ENCODE results near the gene TEAD4. TPM values are rescaled to one million over a fixed set of nuclear protein-coding genes. Genes with fewer than 3 reads are reported as not detected.

The TEAD4 gene
- total RNA-seq, 1 experiment from 2014 or later, result 96.2 TPM

GRCh38 chr12:2959505-2960389 is 550 bp downstream of the TEAD4 start:
- H3K4me3 Mint-ChIP-seq (ENCODE audit: unreplicated experiment), result peak overlapping the region; percentile 87
- CTCF ChIA-PET, result interaction anchor here (1.0 to 1.4 kb wide), 3 partner anchors 75 to 114 kb away, joined by 3 to 4 read pairs (median 3); no protein-coding TSS in a partner anchor
- POLR2A ChIA-PET, result interaction anchor here (0.5 to 1.6 kb wide), 6 partner anchors 9 to 85 kb away, joined by 3 to 9 read pairs (median 4); partner anchors contain the start of gene TULP3
- H3K27me3 ChIP-seq (replicated peaks; ENCODE audit: control insufficient read depth, insufficient read depth, low read length), result no peaks in the 10 kb centered on the region
- no peaks in the 10 kb centered on the region for H3K36me3 ChIP-seq (ENCODE audit: control insufficient read depth, insufficient read depth, low read length)
- peak; percentile 79 to 81 for DNase-seq
- H3K27ac Mint-ChIP-seq (ENCODE audit: unreplicated experiment), result peak overlapping the region; percentile 89
- H3K36me3 Mint-ChIP-seq (ENCODE audit: insufficient read depth, unreplicated experiment), result peaks cover 63% of the 10 kb centered on the region
- H3K4me3 ChIP-seq (ENCODE audit: low read depth, low read length), result peak overlapping the region; percentile 94
- no peaks in the 10 kb centered on the region for H3K27me3 Mint-ChIP-seq (ENCODE audit: insufficient read depth, unreplicated experiment)
- peaks cover 36% of the 10 kb centered on the region for H3K4me1 ChIP-seq
- H3K9me3 Mint-ChIP-seq (ENCODE audit: unreplicated experiment), result no peaks in the 10 kb centered on the region
- peaks cover 46% of the 10 kb centered on the region for H3K4me1 Mint-ChIP-seq (ENCODE audit: low read depth, unreplicated experiment)
- intact Hi-C loops (cut with micrococcal nuclease; ENCODE audit: unreplicated experiment), result loop anchor here (2.0 to 5.0 kb wide), 2 partner anchors 69 to 73 kb away; partner anchors contain the start of gene TULP3
- no peaks in the 10 kb centered on the region for H3K9me3 ChIP-seq
- no peak for TF ChIP-seq CTCF (IDR thresholded peaks at IDR 0.05; ENCODE audit: insufficient read depth in 1 of 2, low read depth in 1 of 2, low read length in 1 of 2, severe bottlenecking in 1 of 2, unreplicated experiment in 1 of 2)
- no TSS peak for BruUV-seq (replicated peaks)

DNA sequence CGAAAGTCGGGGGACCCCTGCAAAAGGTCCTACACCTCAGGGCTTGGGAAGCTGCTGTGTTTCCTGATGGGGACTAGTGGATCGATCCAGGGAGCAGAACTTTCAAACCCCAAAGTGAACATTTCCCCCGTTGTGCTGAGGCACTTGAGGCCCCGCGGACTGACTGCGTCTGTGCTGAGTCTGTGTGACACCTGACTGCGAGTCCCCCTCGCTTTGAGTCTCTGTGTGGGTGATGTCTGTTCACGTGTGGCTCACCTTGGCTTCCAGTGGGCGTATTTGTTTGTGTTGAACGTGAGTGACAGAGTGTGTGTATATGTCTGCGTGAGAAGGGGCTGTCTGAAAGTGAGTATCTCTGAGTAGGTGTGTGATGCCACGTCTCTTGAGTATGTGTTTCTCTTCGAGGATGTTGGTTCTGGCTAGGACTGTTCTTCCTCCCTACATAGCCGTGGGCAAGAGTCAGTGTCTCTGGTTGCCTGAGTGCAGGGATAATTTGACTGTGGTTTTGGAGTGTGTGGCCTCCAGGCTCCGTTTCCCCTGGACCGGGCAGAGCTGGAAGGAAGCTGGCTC is 1.3 kb downstream of the TEAD4 start:
- no peaks in the 10 kb centered on the region for H3K9me3 ChIP-seq
- H3K4me3 ChIP-seq (ENCODE audit: low read depth, low read length), result peak overlapping the region; percentile 94
- H3K4me1 ChIP-seq, result peaks cover 36% of the 10 kb centered on the region
- H3K27me3 ChIP-seq (replicated peaks; ENCODE audit: control insufficient read depth, insufficient read depth, low read length), result no peaks in the 10 kb centered on the region
- no peak for TF ChIP-seq CTCF (IDR thresholded peaks at IDR 0.05; ENCODE audit: insufficient read depth in 1 of 2, low read depth in 1 of 2, low read length in 1 of 2, severe bottlenecking in 1 of 2, unreplicated experiment in 1 of 2)
- H3K36me3 ChIP-seq (ENCODE audit: control insufficient read depth, insufficient read depth, low read length), result no peaks in the 10 kb centered on the region
- Mint-ChIP-seq H3K9me3 (ENCODE audit: unreplicated experiment) (no peaks in the 10 kb centered on the region), H3K27me3 (ENCODE audit: insufficient read depth, unreplicated experiment) (no peaks in the 10 kb centered on the region), H3K4me1 (ENCODE audit: low read depth, unreplicated experiment) (peaks cover 46% of the 10 kb centered on the region), H3K27ac (ENCODE audit: unreplicated experiment) (peak overlapping the region; percentile 89), H3K4me3 (ENCODE audit: unreplicated experiment) (peak overlapping the region; percentile 87), H3K36me3 (ENCODE audit: insufficient read depth, unreplicated experiment) (peaks cover 69% of the 10 kb centered on the region)
- CTCF ChIA-PET, result interaction anchor here (1.0 to 1.4 kb wide), 4 partner anchors 69 to 115 kb away, joined by 3 to 7 read pairs (median 4); partner anchors contain the start of gene TULP3
- intact Hi-C loops (cut with micrococcal nuclease; ENCODE audit: unreplicated experiment), result loop anchor here (5.0 kb wide), 1 partner anchor 72 kb away; no protein-coding TSS in a partner anchor
- BruUV-seq (replicated peaks), result no TSS peak
- POLR2A ChIA-PET, result interaction anchor here (0.6 to 1.6 kb wide), 2 partner anchors 86 to 975 kb away, joined by 4 to 10 read pairs; no protein-coding TSS in a partner anchor
- peak in 1 of 2 experiments; percentile 36 for DNase-seq

DNA sequence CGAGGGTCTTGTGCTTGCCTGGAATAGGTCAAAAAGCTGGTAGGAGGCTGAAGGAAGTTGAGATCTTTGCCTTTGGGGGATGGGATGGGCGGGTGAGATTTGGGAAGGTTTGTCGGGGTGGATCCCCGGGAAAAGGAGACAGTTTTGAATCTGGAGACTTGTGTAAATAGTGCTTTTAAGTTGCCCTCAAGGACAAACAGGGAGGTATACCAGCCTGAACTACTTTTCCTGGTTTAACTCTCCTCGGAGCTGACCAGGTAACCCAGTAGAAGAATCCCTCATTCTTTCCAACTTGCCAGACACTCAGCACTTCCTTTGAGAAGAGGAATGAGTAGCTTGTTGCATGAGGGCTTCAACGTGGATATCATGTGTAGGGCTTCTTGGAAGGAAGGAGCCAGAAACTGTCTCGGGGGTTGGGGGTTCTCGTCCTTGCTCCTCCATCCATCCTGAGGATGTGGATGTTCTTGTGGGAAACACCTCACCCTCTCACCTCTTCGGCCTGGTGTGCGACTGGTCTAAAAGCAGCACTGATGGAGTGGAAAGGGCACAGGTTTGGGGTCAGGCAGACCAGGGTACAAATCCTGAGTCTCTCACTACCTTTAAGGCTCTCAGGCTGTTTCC is 1.9 kb downstream of the TEAD4 start:
- H3K4me1 ChIP-seq, result peaks cover 36% of the 10 kb centered on the region
- H3K4me1 Mint-ChIP-seq (ENCODE audit: low read depth, unreplicated experiment), result peaks cover 45% of the 10 kb centered on the region
- ChIA-PET POLR2A (interaction anchor here (0.6 kb wide), 1 partner anchor 976 kb away, joined by 10 read pairs; no protein-coding TSS in a partner anchor), CTCF (interaction anchor here (1.0 to 1.4 kb wide), 2 partner anchors 70 to 116 kb away, joined by 4 to 7 read pairs; partner anchors contain the start of gene TULP3)
- no peaks in the 10 kb centered on the region for H3K27me3 ChIP-seq (replicated peaks; ENCODE audit: control insufficient read depth, insufficient read depth, low read length)
- BruUV-seq (replicated peaks), result TSS peak; percentile 49
- peak overlapping the region; percentile 94 for H3K4me3 ChIP-seq (ENCODE audit: low read depth, low read length)
- H3K9me3 ChIP-seq, result no peaks in the 10 kb centered on the region
- no peaks in the 10 kb centered on the region for H3K27me3 Mint-ChIP-seq (ENCODE audit: insufficient read depth, unreplicated experiment)
- no peaks in the 10 kb centered on the region for H3K9me3 Mint-ChIP-seq (ENCODE audit: unreplicated experiment)
- peaks cover 75% of the 10 kb centered on the region for H3K36me3 Mint-ChIP-seq (ENCODE audit: insufficient read depth, unreplicated experiment)
- intact Hi-C loops (cut with micrococcal nuclease; ENCODE audit: unreplicated experiment), result loop anchor here (5.0 kb wide), 1 partner anchor 71 kb away; no protein-coding TSS in a partner anchor
- DNase-seq, result no peak
- H3K4me3 Mint-ChIP-seq (ENCODE audit: unreplicated experiment), result peak overlapping the region; percentile 87
- no peak for TF ChIP-seq CTCF (IDR thresholded peaks at IDR 0.05; ENCODE audit: insufficient read depth in 1 of 2, low read depth in 1 of 2, low read length in 1 of 2, severe bottlenecking in 1 of 2, unreplicated experiment in 1 of 2)
- peak overlapping the region; percentile 89 for H3K27ac Mint-ChIP-seq (ENCODE audit: unreplicated experiment)
- no peaks in the 10 kb centered on the region for H3K36me3 ChIP-seq (ENCODE audit: control insufficient read depth, insufficient read depth, low read length)
